H9 (cell line): Measurements from ENCODE around the gene HS6ST2. TPM values are rescaled to one million over a fixed set of nuclear protein-coding genes. Genes with fewer than 3 reads are reported as not detected.

ENCODE experiments used
- DNase-seq: peaks from one replicate; pipeline ENCODE4 v3.0.0-alpha.2; 2017
- H2AFZ ChIP-seq: one replicate; pipeline ENCODE4 v1.6.1; 2013; ENCODE audit warnings: mild to moderate bottlenecking, low read length, control low read depth, moderate library complexity
- H2AK5ac ChIP-seq: 2 replicates; pipeline ENCODE4 v1.6.1; 2013; ENCODE audit warnings: low read length, control low read depth, mixed read lengths; ENCODE audit not compliant: insufficient read length
- H2BK120ac ChIP-seq: one replicate; pipeline ENCODE4 v1.6.1; 2013; ENCODE audit warnings: low read depth, mild to moderate bottlenecking, low read length, control low read depth, inconsistent platforms; ENCODE audit not compliant: poor library complexity, severe bottlenecking
- H2BK12ac ChIP-seq: 2 replicates; pipeline ENCODE4 v1.6.1; 2013; ENCODE audit warnings: low read length, control low read depth, mixed read lengths, low read depth; ENCODE audit not compliant: insufficient read length
- H2BK15ac ChIP-seq: 2 replicates; pipeline ENCODE4 v1.6.1; 2013; ENCODE audit warnings: low read depth, low read length, control low read depth
- H2BK20ac ChIP-seq: one replicate; pipeline ENCODE4 v1.6.1; 2013; ENCODE audit warnings: low read depth, mild to moderate bottlenecking, low read length, control low read depth, inconsistent platforms; ENCODE audit not compliant: poor library complexity, severe bottlenecking
- H2BK5ac ChIP-seq: 2 replicates; pipeline ENCODE4 v1.6.1; 2013; ENCODE audit warnings: low read length, control low read depth, mixed read lengths; ENCODE audit not compliant: insufficient read length
- H3K14ac ChIP-seq: 2 replicates; pipeline ENCODE4 v1.6.1; 2013; ENCODE audit warnings: low read length, control low read depth; ENCODE audit not compliant: insufficient read depth
- H3K18ac ChIP-seq: 2 replicates; pipeline ENCODE4 v1.6.1; 2013; ENCODE audit warnings: low read depth, mild to moderate bottlenecking, mixed read lengths, low read length, control low read depth; ENCODE audit not compliant: insufficient read length
- H3K23ac ChIP-seq: 2 replicates; pipeline ENCODE4 v1.6.1; 2013; ENCODE audit warnings: low read length, control low read depth, mixed read lengths, low read depth; ENCODE audit not compliant: insufficient read length
- H3K23me2 ChIP-seq: 2 replicates; pipeline ENCODE4 v1.6.1; 2013; ENCODE audit warnings: low read depth, mild to moderate bottlenecking, mixed read lengths, low read length, control low read depth; ENCODE audit not compliant: insufficient read length, poor library complexity, severe bottlenecking
- H3K27ac ChIP-seq: 2 replicates; pipeline ENCODE4 v1.5.1; 2013; ENCODE audit warnings: low read length, control low read depth, mixed read lengths, low read depth; ENCODE audit not compliant: insufficient read length
- H3K27me3 ChIP-seq: 2 replicates; pipeline ENCODE4 v1.6.1; 2013; ENCODE audit warnings: low read length, control low read depth, inconsistent platforms; ENCODE audit not compliant: insufficient read depth
- H3K4ac ChIP-seq: 2 replicates; pipeline ENCODE4 v1.6.1; 2013; ENCODE audit warnings: low read depth, mild to moderate bottlenecking, control low read depth, inconsistent platforms, low read length, moderate library complexity
- H3K4me1 ChIP-seq: 2 replicates; pipeline ENCODE4 v1.6.1; 2013; ENCODE audit warnings: low read length, control low read depth, inconsistent platforms; ENCODE audit not compliant: insufficient read depth
- H3K4me2 ChIP-seq: 2 replicates; pipeline ENCODE4 v1.6.1; 2013; ENCODE audit warnings: low read length, control low read depth, mixed read lengths; ENCODE audit not compliant: insufficient read length, insufficient read depth
- H3K56ac ChIP-seq: 2 replicates; pipeline ENCODE4 v1.6.1; 2013; ENCODE audit warnings: low read depth, mild to moderate bottlenecking, mixed read lengths, low read length, control low read depth; ENCODE audit not compliant: insufficient read length
- H3K79me1 ChIP-seq: 2 replicates; pipeline ENCODE4 v1.6.1; 2013; ENCODE audit warnings: low read depth, mild to moderate bottlenecking, moderate library complexity, low read length, control low read depth, inconsistent platforms; ENCODE audit not compliant: insufficient read depth, poor library complexity, severe bottlenecking
- H3K79me2 ChIP-seq: 2 replicates; pipeline ENCODE4 v1.6.1; 2013; ENCODE audit warnings: low read length, control low read depth, inconsistent platforms; ENCODE audit not compliant: insufficient read depth
- H3K9ac ChIP-seq: 2 replicates; pipeline ENCODE4 v1.6.1; 2013; ENCODE audit warnings: low read length, control low read depth, mixed read lengths; ENCODE audit not compliant: insufficient read length; ENCODE audit errors: extremely low read depth
- H3K9me3 ChIP-seq: one replicate; pipeline ENCODE4 v1.6.1; 2013; ENCODE audit warnings: low read depth, low read length, inconsistent platforms; ENCODE audit not compliant: control insufficient read depth
- H3T11ph ChIP-seq: one replicate; pipeline ENCODE4 v1.6.1; 2013; ENCODE audit warnings: mild to moderate bottlenecking, low read length, control low read depth, inconsistent platforms
- H4K20me1 ChIP-seq: one replicate; pipeline ENCODE4 v1.6.1; 2013; ENCODE audit not compliant: control insufficient read depth, insufficient read length, insufficient read depth
- H4K5ac ChIP-seq: 2 replicates; pipeline ENCODE4 v1.6.1; 2013; ENCODE audit warnings: low read depth, mild to moderate bottlenecking, mixed read lengths, low read length, control low read depth; ENCODE audit not compliant: insufficient read length
- H4K8ac ChIP-seq: replicated peaks from 2 replicates; pipeline ENCODE4 v1.6.1; 2013; ENCODE audit warnings: low read length, control low read depth, mixed read lengths, low read depth; ENCODE audit not compliant: insufficient read length
- H4K91ac ChIP-seq: 2 replicates; pipeline ENCODE4 v1.6.1; 2013; ENCODE audit warnings: low read depth, mild to moderate bottlenecking, moderate library complexity, mixed read lengths, low read length, control low read depth; ENCODE audit not compliant: insufficient read length
- H3K27ac Mint-ChIP-seq, 3 experiments: 2 replicates in 2 of 3; 3 replicates in 1 of 3; pipeline ENCODE4 v1.8.0; 2020 to 2021; ENCODE audit warnings: mixed read lengths in 3 of 3, mild to moderate bottlenecking in 1 of 3, moderate library complexity in 1 of 3
- H3K27me3 Mint-ChIP-seq: 2 replicates; pipeline ENCODE4 v1.8.0; 2021; ENCODE audit warnings: low read depth, mild to moderate bottlenecking, moderate library complexity, mixed read lengths
- H3K36me3 Mint-ChIP-seq, 3 experiments: 2 replicates in 2 of 3; 3 replicates in 1 of 3; pipeline ENCODE4 v1.8.0; 2020 to 2021; ENCODE audit warnings: low read depth in 3 of 3, mixed read lengths in 3 of 3; ENCODE audit not compliant: insufficient read depth in 1 of 3
- H3K4me1 Mint-ChIP-seq, 2 experiments: 2 replicates each; pipeline ENCODE4 v1.8.0; 2020; ENCODE audit warnings: mixed read lengths in 2 of 2
- H3K4me3 Mint-ChIP-seq, 2 experiments: 2 replicates in 1 of 2; 3 replicates in 1 of 2; pipeline ENCODE4 v1.8.0; 2020 to 2021; ENCODE audit warnings: mild to moderate bottlenecking in 2 of 2, mixed read lengths in 2 of 2, moderate library complexity in 1 of 2
- H3K9me3 Mint-ChIP-seq, 2 experiments: 2 replicates in 1 of 2; 3 replicates in 1 of 2; pipeline ENCODE4 v1.8.0; 2020; ENCODE audit warnings: mild to moderate bottlenecking in 2 of 2, mixed read lengths in 2 of 2, moderate library complexity in 1 of 2
- WGBS: extraction: QIAGEN DNeasy Blood & Tissue Kit; methylation state at CpG from one replicate; pipeline ENCODE4 v1.1.7; 2013; ENCODE audit warnings: missing lambda C conversion rate, low lambda C conversion rate, mixed read lengths; ENCODE audit not compliant: insufficient read length; ENCODE audit errors: extremely low coverage; 5-methylcytosine and 5-hydroxymethylcytosine counted together
- total RNA-seq: library from RNA; stranded (reverse); gene quantifications from 2 replicates; pipeline ENCODE4 v1.2.1, GENCODE V29; 2021
- TF ChIP-seq, protein P1 (sequence below): fragments of 200-600 bp; sonication (generic); conservative IDR thresholded peaks from 3 replicates; pipeline ENCODE4 v1.8.0; 2021; ENCODE audit warnings: antibody characterized with exemption, mild to moderate bottlenecking

HS6ST2 gene
- total RNA-seq, 1 experiment from 2014 or later, result 4.8 TPM

DNA sequence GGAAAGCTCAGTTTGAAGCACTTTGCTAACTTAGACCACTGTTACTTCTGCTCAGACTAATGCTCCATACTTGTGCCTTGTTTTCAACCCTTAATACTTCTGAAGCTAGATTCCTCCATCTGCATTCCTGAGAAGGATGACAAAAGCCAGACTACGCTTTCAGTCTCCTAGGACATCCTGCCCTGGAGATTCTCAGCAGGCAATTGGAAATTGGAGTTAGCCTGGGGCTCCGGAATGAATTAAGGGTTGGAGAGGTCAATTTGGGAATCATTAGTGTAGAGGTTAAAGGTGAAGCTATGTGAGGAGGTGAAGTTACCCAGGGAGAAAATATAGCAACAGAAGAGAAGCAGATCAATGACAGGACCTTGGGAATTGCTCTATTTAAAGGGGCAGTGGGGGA, 253.7 kb downstream of the HS6ST2 start:
- Histone ChIP-seq H2BK15ac (no peak overlapping the region), H2BK20ac (no peak overlapping the region), H3K14ac (no peak overlapping the region), H3K18ac (no peak overlapping the region), H2AFZ (no peak overlapping the region), H3K79me1 (no peaks in the 10 kb centered on the region), H2BK120ac (no peak overlapping the region), H4K8ac (no peak overlapping the region), H4K5ac (no peak overlapping the region), H3K4me2 (no peak overlapping the region), H3K56ac (no peak overlapping the region), H3K9ac (no peak overlapping the region), H4K20me1 (no peaks in the 10 kb centered on the region), H3K23ac (no peak overlapping the region), H3K79me2 (no peaks in the 10 kb centered on the region), H3T11ph (no peak overlapping the region), H2AK5ac (no peak overlapping the region), H3K9me3 (no peaks in the 10 kb centered on the region), H2BK5ac (no peak overlapping the region), H4K91ac (no peak overlapping the region), H3K27ac (no peak overlapping the region), H3K27me3 (no peaks in the 10 kb centered on the region), H3K4me1 (peaks cover 3% of the 10 kb centered on the region; the same call in 1 of the 2 replicates), H3K4ac (no peak overlapping the region), H3K23me2 (no peaks in the 10 kb centered on the region), H2BK12ac (no peak overlapping the region)
- Mint-ChIP-seq H3K4me3 (no peak overlapping the region), H3K27ac (0 out of 7 replicates have a peak overlapping the region, but pooled peaks of 1 of the 3 experiments have one; percentile 3), H3K9me3 (no peaks in the 10 kb centered on the region), H3K27me3 (peaks cover 46% of the 10 kb centered on the region), H3K4me1 (peaks cover 15 to 29% of the 10 kb centered on the region in 2 experiments), H3K36me3 (no peaks in the 10 kb centered on the region)
- no peak for DNase-seq
- no CpG with 5 or more reads among the region's 2 CpGs for WGBS
- TF ChIP-seq, protein P1, sequence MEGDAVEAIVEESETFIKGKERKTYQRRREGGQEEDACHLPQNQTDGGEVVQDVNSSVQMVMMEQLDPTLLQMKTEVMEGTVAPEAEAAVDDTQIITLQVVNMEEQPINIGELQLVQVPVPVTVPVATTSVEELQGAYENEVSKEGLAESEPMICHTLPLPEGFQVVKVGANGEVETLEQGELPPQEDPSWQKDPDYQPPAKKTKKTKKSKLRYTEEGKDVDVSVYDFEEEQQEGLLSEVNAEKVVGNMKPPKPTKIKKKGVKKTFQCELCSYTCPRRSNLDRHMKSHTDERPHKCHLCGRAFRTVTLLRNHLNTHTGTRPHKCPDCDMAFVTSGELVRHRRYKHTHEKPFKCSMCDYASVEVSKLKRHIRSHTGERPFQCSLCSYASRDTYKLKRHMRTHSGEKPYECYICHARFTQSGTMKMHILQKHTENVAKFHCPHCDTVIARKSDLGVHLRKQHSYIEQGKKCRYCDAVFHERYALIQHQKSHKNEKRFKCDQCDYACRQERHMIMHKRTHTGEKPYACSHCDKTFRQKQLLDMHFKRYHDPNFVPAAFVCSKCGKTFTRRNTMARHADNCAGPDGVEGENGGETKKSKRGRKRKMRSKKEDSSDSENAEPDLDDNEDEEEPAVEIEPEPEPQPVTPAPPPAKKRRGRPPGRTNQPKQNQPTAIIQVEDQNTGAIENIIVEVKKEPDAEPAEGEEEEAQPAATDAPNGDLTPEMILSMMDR, result no peak
